Left kidney (tissue), 8 donors: ENCODE data around the gene TSC1. TPM values are rescaled to one million over a fixed set of nuclear protein-coding genes. Genes with fewer than 3 reads are reported as not detected.
"Not testable (repeated sequence)": the region's sequence is repeated elsewhere in the genome, so short reads cannot be mapped to it uniquely, and the experiment has no call there.

ENCODE experiments used
- DNase-seq: peaks from one replicate; pipeline ENCODE4 v3.0.0-alpha.2; 2013
- long read RNA-seq, 8 donors: transcript quantifications; one replicate each; lab custom pipeline, GENCODE V29; 2026
- polyA plus RNA-seq: library from polyadenylated mRNA; unstranded; fragments of 120-200 nt; gene quantifications from one replicate; pipeline ENCODE4 v1.2.1, GENCODE V29; 2013; ENCODE audit not compliant: insufficient read length

TSC1 gene
- 67.3 TPM for polyA plus RNA-seq
- long read RNA-seq, donor 1, partial matches to known transcripts, result 0 of 1 reads
- long read RNA-seq, donor 1, other reads (novel, unspliced or antisense), result 0 of 1 reads
- long read RNA-seq, donor 2, partial matches to known transcripts, result 6 of 9 reads
- long read RNA-seq, donor 2, other reads (novel, unspliced or antisense), result 0 of 9 reads
- long read RNA-seq, donor 3, partial matches to known transcripts, result 0 of 2 reads
- long read RNA-seq, donor 3, other reads (novel, unspliced or antisense), result 0 of 2 reads
- long read RNA-seq, donor 4, result 0 reads
- long read RNA-seq, donor 5, result 0 reads
- long read RNA-seq, donor 6, full-length matches to known transcripts, result 2 of 2 reads
- long read RNA-seq, donor 6, partial matches to known transcripts, result 0 of 2 reads
- long read RNA-seq, donor 6, other reads (novel, unspliced or antisense), result 0 of 2 reads
- long read RNA-seq, donor 7, full-length matches to known transcripts, result 8 of 8 reads
- long read RNA-seq, donor 7, partial matches to known transcripts, result 0 of 8 reads
- long read RNA-seq, donor 7, other reads (novel, unspliced or antisense), result 0 of 8 reads
- long read RNA-seq, donor 8, full-length matches to known transcripts, result 4 of 4 reads
- long read RNA-seq, donor 8, partial matches to known transcripts, result 0 of 4 reads
- long read RNA-seq, donor 8, other reads (novel, unspliced or antisense), result 0 of 4 reads

DNA sequence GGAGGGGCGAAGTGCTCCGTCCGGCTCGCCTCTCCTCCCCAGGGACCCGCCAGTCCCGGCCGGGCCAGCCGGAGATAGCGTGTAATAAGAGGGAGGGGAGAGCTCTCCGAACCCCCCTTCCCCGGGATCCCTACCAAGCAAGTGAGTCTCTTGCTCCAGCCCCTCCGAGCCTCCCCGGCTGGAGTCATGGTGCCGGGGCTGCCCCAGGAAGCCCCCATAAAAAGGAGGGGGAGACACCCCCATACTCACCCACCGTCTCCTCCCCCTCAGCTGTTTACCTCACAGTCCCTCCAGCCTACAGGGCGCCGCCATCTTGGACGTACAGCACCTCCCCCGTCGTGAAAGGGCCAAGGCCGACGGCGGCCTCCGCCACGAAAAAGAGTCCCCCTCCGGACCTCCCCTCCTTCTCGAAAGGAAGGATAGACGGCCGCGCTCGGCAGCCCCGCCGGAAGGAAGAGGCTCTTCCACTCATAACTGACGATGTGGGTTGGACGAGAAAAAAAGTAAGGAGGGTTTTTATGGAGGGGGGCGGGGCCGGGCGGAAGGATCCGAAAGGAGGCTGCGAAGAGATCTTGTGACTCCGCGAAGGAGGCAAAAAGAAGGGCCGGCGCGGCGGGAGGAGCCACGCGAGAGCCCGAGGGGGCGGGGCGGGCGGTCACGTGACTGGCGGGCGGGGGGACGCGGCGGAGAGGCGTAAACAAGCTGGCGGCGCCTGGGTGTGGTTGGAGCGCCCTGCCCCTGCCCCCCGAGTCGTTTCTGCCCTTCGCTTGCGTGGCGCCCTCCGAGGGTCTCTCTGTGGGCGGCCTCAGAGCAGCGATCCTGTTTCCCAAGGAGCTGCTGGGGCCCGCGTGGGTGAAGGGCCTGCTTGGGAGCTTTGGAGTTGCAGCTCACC, at the start of gene TSC1:
Gene TSC1 (minus strand): TSS at position 323 of the 892 bp plus-strand sequence. CDS start 15,744 bp downstream, outside the sequence.
- DNase-seq, result peak; percentile 94

DNA sequence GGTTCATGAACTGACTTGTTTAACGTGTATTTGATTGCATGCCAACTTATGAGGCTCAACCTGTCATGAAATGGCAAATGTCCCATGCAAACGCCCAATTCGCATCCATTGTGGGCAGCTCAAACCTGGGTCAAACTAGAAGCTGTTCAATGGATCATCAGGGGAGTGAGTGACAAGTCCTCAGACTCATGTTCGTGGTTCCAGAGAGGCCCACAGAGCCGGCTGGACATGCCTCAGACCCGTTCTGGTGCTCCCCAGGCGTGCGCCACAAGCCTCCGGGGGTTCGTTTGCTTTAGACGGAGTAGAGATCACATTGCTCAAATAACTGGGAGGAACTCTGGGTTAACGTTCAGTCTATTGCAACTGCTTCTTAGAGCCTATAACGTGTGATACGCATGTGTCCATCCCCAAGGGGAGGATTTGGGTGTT, 49.1 kb upstream of the TSC1 start:
- DNase-seq, result no peak

DNA sequence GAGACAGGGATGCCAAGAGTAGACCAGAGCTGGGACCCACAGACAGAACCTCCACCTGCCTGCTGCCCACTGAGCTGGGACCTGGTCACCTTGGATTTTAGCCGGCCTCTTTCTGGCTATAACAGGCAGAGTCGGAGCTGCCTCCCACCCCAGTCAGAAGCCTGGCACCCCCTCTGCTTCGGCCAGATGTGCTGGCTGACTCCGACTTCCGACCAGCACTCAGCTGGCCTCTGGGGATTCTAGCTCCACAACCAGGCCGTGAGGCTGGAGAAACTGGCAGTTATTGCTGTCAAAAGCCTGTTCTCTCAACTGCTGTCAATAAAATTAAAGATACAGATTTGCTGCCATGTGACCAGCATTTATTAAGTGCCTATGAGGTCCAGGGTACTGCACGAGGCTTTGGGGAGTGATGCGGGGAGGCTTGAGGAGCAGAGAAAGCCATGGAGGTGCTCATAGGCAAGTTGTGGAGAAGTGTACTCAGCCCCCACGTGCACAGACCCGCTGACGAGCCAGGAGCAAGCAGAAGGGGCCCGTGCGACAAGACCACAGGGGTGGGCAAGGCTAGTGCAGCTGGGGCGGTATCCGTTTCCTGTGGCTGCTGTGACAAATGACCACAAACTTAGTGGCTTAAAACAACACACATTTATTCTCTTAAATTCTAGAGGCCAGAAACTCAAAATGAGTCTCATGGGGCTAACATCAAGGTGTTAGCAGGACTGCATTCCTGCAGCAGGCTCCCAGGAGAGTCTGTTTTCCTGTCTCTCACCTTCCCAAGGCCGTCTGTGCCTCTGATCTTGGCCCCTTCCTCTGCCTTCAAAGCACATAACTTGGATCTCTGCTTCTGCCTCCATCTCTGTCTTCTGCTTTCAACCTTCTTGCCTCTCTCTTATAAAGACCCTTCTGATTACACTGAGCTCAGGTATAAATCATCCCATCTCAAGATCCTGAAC, 47.2 kb upstream of the TSC1 start:
- no peak for DNase-seq

DNA sequence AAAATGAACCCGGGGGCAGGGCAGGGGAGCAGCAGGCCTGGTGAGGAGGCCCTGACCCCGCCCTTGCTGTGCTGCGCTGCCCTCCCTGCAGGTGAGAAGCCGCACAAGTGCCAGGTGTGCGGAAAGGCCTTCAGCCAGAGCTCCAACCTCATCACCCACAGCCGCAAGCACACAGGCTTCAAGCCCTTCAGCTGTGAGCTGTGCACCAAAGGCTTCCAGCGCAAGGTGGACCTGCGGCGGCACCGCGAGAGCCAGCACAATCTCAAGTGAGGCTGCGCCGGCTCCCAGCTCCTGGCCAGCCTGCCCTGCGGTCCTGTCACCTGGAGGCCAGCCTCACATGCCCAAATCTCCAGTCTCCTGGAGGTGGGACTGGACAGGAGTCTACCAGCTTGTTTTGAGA, 46.4 kb upstream of the TSC1 start:
- no peak for DNase-seq

DNA sequence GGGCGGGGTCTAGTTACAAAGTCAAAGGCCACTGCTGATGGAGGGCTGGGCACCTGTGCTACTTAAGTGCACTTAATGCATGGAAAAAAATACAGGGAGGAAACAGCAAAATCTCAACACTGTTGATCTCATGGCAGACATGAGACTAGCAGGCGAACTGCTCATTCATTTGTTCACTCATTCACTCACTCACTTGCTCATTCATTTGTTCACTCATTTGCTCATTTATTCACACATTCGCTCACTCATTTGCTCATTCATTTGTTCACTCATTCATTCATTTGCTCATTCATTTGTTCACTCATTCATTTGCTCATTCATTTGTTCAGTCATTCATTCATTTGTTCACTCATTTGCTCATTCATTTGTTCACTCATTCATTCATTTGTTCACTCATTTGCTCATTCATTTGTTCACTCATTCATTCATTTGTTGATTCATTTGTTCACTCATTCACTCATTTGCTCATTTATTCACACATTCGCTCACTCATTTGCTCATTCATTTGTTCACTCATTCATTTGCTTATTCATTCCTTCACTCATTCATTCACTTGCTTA, 45.7 kb upstream of the TSC1 start:
- not testable (repeated sequence) for DNase-seq

DNA sequence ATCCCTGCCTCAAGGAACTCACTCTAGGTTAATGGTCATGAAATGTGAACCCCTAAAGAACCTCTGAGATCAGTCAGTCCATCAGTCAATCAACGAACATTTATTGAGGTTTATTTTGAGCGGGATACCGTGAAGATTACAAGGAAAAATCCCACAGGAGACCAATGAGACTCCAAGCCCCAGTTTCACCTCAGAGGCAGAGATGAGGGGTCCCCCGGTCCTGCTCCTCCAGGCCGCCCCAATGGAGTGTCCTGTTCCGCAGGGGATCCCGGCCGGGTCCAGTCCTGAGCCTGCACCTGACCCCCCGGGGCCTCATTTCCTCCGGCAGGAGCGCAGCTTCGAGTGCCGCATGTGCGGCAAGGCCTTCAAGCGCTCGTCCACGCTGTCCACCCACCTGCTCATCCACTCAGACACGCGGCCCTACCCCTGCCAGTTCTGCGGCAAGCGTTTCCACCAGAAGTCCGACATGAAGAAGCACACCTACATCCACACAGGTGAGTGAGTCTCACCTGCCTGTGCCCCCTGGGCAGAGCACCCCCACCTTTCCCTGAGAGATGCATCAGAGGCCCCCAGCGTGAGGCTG, 45.1 kb upstream of the TSC1 start:
- no peak for DNase-seq

DNA sequence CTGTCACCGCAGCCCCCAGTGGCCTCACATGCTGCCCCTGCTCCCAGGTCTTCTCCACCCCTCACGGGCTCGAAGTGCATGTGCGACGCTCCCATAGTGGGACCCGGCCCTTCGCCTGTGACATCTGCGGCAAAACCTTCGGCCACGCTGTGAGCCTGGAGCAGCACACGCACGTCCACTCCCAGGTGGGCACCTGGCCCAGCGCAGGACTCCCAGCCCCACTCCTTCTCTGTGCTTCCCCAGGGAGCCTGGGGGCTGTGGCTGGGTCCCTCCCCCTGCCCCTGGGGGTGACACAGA, 44.5 kb upstream of the TSC1 start:
- no peak for DNase-seq

DNA sequence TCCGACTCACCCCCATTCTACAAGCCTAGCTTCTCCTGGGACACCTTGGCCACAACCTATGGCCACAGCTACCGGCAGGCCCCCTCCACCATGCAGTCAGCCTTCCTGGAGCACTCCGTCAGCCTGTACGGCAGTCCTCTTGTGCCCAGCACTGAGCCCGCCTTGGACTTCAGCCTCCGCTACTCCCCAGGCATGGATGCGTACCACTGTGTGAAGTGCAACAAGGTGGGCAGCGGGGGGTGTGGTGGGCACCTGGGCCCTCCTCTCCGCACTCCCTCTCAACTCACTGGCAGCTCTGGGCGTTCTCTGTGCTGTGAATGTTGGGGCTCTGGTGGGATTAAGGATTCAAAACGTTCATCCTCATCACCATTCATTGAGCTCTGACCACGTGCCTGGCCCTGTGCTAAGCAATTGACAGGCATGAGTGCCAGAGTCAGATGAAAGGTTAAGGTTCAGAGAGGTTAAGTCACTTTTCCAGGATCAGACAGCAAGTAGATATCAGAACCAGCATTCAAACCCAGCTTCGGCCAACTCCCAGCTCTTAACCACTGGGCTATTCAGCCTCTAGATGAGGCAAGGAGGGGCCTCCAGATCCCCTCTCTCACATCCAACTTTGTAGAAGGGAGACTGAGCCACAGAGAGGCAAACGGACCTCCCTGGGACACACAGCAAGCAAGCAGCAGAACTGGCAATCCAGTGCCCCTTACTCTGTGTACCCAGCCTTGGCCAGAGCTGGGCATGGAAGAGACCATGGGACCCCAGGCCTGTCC, 44.0 kb upstream of the TSC1 start:
- no peak for DNase-seq

DNA sequence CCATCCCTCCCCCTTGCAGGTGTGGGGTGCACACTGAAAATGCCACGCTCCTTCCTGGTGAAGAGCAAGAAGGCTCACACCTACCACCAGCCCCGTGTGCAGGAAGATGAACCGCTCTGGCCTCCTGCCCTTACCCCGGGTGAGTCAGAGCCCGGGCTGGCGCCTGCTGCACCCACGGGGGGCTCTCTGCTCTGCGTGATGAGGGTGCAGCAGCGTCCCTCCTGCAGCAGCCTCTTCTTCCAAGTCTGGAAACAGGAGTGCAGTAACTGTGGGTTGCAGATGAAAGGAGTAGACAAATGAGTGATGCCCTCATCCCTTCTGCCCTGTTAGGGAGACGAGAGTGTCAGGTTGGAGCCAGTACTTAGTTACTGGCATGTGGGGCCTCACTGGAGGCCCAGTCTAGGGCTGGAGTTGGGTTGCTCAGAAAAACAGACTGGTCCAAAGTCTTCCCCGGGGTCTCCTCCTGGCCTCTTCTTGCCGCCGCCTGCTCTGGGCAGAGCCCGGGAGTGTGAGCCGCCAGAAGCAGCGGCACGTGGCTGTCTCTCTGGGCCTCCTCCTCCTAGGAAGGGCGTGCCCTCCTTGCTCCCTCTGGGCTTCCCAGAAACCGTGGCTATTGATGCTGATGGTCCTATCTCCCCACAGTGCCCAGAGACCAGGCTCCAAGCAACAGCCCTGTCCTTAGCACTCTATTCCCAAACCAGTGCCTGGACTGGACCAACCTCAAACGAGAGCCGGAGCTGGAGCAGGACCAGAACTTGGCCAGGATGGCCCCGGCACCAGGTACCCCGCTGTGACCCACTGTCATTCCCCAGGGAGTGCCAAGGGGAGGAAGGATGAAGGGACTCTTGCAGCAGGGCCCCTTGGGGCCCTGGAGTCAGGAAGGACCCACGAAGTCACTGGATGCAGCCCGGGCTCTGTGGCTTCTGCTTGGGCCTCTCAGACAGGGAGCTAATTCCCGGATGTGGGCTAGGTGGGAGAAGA, 42.5 kb upstream of the TSC1 start:
- DNase-seq, result no peak

DNA sequence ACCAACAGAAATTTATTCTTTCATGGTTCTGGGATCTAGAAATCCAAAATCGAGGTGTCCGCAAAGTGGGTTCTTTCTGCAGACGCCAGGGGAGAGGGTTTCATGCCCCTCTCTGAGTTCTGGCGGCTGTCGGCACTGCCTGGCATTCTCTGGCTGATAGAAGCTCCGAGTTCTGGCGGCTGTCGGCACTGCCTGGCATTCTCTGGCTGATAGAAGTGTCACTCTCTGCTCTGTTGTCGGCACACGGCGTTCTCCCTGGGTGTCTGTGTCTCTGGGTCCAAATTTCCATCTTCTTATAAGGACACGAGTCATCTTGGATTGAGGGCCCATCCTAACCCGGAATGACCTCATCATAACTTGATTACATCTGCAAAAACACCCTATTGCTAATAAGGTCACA, 41.7 kb upstream of the TSC1 start:
- DNase-seq, result no peak

DNA sequence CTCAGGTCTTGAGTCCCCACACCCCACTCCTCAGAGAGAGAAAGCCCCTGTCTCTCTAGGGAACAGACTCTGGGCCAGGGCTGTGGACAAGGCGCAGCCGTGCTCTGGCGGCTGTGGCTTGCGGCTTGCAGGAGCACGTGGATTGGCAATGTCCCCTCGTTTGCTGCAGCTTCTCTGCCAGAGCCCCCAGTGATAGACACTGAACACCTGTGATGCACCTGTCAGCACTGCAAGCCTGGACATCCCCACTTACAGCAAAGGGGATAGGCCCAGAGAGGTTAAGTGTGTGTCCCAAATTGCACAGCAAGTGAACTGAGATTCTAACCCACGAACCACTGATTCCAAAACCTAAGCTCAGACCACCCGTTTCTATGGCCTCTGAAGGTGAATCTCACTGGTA, 41.1 kb upstream of the TSC1 start:
- no peak for DNase-seq

DNA sequence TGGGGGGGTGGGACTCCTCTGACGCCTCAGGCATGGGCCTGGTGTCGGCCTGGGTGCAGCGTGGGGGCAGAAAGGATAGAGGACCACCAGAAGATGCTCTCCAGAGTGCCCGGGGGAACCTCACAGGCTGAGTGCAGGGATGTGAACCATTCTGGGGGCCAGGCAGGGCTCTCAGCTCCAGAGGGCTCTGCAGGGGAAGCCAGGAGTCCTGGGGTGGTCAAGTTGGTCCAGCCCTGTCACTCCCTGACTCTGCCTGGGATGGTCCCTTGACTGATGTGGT, 40.6 kb upstream of the TSC1 start:
- DNase-seq, result no peak

DNA sequence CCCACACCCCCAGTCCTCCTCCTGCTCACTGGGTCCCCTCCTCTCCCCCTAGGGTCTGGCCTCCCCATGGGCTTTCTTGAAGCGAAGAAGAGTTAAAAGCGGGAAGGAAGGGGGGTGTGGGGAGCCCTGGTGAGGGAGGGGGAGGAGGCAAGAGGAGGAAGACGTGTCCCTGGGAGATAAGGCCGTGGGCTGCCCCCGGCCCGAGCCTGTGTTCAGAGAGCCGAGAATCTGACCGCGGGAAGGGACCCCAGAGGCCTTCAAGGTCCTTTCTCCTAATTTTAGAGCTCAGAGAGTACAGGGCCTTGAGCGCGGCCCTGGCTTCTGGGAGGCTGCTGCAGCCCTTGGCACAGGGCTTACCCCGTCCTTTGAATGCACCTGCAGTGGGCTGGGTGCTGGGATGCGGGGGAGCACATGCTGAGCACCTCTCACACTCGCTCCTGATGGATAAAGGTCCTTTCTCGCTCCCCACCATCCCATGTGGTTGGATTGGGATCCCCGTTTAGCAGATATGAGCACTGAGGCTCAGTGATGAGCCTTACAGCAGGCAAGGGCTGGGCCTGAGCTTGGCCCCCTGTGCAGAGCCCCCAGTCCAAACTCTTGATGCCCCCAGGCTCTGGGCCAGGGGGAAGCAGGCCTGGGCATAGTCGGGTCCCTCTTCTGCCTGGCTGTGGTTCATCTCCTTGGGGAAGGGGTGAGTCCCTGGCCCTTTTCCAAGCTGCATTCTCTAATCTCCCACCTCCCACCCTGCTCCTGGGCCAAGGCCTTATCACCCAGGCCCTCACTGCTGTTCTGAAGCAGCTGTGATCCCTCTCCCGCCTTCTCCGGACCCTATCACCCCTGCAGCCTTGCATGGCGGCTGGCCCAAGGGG, 40.0 kb upstream of the TSC1 start:
- DNase-seq, result no peak

DNA sequence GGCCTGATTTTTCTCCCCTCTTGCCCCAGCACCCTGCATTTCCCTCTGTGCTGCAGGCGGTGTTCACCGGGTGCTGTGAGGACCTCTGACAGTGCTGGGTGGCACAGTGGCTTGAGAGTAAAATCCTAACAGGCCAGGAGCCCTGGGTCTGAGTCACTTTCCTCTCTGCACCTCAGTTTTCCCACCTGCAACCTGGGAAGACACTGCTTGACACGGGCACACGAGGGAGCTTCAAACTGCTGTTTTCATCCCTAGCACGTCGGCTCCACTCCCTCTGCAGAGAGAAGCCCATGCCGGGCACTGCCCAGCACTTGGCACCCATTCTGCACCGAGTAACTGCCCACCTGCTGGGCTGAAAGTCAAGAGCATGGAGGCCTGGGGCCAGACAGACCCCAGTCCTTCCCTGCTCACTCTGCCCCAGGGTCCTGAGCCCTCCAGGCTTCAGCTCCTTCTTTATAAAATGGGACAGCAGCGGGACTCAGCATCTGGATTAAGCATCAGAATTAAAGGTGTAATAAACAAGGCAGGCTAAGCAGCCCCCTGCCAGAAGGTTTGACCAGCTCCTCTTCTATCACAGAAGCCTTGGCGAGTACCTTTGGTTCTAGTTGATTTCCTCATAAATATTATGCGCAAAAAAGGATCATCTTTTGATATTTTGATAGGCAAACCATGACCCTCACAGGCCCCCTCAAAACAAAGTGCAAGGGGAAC, 39.2 kb upstream of the TSC1 start:
- DNase-seq, result no peak

DNA sequence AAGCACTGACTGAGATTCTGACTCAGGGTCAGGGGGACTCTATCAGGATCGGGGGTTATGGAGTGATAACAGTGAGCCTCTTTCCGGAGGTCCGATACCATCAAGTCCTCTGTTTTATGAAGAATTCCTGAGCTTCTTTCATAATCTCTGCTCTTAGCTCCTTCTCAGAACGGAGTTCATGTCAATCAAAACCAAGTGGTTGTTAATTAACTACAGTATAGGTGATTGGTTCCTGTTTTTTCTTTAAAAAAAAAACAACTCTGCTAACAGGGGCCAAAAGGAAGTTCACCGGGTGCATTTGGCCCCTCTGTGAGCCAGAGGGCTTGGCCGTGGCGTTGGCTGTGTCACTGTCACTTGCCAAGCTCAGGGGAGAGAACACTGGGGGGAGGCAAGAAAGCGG, 38.0 kb upstream of the TSC1 start:
- DNase-seq, result no peak

DNA sequence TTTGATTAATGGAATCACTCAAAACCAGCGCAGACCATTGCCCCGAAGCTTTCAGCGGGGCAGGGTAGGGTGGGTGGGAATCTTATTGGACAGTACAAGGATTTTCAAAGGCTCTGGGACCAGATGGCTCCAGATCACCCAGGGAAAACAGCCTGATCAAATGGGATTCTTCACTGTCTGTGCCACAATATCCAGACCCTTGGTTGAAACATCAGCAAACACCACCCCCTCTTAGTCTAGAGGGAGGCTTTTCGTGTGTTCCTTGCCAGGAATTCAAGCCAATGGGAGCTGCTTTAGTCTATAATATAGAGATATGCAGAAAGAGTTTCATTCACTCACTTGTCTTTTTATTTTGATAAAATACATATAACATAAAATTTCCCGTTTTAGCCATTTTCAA, 35.7 kb upstream of the TSC1 start:
- no peak for DNase-seq

DNA sequence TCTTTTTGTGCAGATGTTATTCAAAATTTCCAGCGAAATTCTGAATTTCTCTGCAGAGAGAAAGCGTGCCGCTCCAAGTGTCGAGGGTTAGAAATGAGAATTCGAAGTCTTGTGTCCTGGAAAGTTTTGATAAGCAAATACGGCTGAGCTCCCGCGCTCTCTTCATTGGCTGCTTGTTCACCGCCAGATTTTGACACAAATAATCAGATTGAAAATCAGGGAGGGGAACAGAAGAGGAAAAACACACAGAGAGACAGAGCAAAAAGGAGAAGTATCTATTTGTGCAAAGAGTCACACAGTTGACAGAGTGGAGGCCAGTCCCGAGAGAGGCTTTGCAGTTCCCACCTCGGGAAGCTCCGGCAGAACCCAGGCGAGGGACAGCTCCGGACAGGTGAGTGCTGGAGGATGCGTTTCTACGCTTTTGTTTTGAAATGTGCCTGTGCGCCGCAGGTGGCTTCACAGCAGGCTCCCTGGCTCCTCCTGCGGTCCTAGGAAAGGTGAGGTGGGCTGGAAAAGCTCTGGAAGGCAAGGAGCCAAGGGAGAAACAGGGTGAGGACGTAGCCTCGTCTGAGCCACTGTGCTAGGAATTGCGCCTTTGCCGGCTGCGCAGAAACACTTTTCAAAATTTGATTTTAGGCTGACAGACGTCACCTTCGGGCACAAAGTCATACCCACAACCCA, 34.2 kb upstream of the TSC1 start, which contains the start of gene GFI1B:
Gene GFI1B (plus strand): TSS at position 244 of the 681 bp plus-strand sequence. CDS start 7,985 bp downstream, outside the sequence.
- DNase-seq, result no peak
